Heart right ventricle (tissue), 16 donors: ENCODE measurements around the gene LPO. TPM values are rescaled to one million over a fixed set of nuclear protein-coding genes. Genes with fewer than 3 reads are reported as not detected.

Experiments used
- ATAC-seq, 8 donors: fragments of 200-7000 bp; cut with Tn5 transposase; one replicate each; pipeline ENCODE4 v1.9.1; 2020; ENCODE audit warnings: mild to moderate bottlenecking in 8 of 8, moderate library complexity in 8 of 8, moderate number of reproducible peaks in 1 of 8
- DNase-seq, 2 donors: peaks; one replicate each; pipeline ENCODE4 v3.0.0-alpha.2; 2020
- H3K27ac ChIP-seq, 10 donors: fragments of 200-600 bp; sonication (generic) in 2 of 10; one replicate each; pipeline versions ENCODE4 v1.5.0 to v1.8.0; 2020 to 2022; ENCODE audit warnings: mild to moderate bottlenecking in 3 of 10
- H3K27me3 ChIP-seq, 7 donors: fragments of 200-600 bp; one replicate each; pipeline ENCODE4 v1.8.0; 2021 to 2022; ENCODE audit warnings: mild to moderate bottlenecking in 2 of 7
- H3K36me3 ChIP-seq, 9 donors: fragments of 200-600 bp; sonication (generic) in 1 of 9; one replicate each; pipeline versions ENCODE4 v1.5.0 to v1.8.0; 2020 to 2022; ENCODE audit warnings: mild to moderate bottlenecking in 2 of 9
- H3K4me1 ChIP-seq, 9 donors: fragments of 200-600 bp; sonication (generic) in 1 of 9; one replicate each; pipeline versions ENCODE4 v1.5.0 to v1.8.0; 2020 to 2022; ENCODE audit warnings: mild to moderate bottlenecking in 4 of 9
- H3K4me3 ChIP-seq, 10 donors: fragments of 200-600 bp; sonication (generic) in 2 of 10; one replicate each; pipeline versions ENCODE4 v1.5.0 to v1.8.0; 2020 to 2022; ENCODE audit warnings: mild to moderate bottlenecking in 7 of 10, moderate library complexity in 2 of 10
- H3K9me3 ChIP-seq, 11 donors: fragments of 200-600 bp in 10 of 11; sonication (generic) in 2 of 11; one replicate each; pipeline versions ENCODE4 v1.5.0 to v1.8.0; 2013 to 2022; ENCODE audit warnings: mild to moderate bottlenecking in 2 of 11, control low read depth in 1 of 11, moderate library complexity in 1 of 11
- CTCF ChIP-seq, 9 donors: fragments of 200-600 bp; sonication (generic) in 2 of 9; IDR thresholded peaks; one replicate each; pipeline versions ENCODE4 v1.5.0 to v1.8.0; 2021 to 2022; ENCODE audit warnings: antibody characterized with exemption in 9 of 9, mild to moderate bottlenecking in 5 of 9, moderate library complexity in 1 of 9
- whole genome bisulfite sequencing, 2 donors: extraction: QIAGEN DNeasy Blood & Tissue Kit; methylation state at CpG; one replicate each; pipeline ENCODE4 v1.1.7; 2013; ENCODE audit warnings: inconsistent platforms in 1 of 2; 5-methylcytosine and 5-hydroxymethylcytosine counted together
- intact Hi-C, 10 donors: fragments of 100-400 bp; cut with DNase I; formaldehyde crosslinking; loops; one replicate each; pipeline versions ENCODE4 v1.11.1 to v1.14.2; 2022
- polyA plus RNA-seq, 2 donors: library from polyadenylated mRNA; stranded (reverse); fragments of 200-250 nt; gene quantifications; one replicate each; pipeline ENCODE4 v1.2.3, GENCODE V29; 2013
- total RNA-seq, 10 donors: library from RNA; stranded (reverse); fragmentation: NEBNext Ultra II Directional in 3 of 10; extraction: Animal tissue kit (Norgen Biotek cat#: 25700) in 3 of 10; gene quantifications; one replicate each; pipeline versions ENCODE4 v1.2.1 to v1.2.4, GENCODE V29; 2021 to 2023
- donor health status: Arrhythmogenic right ventricular cardiomyopathy.
- donor health status: ischemic (EF 13 %, LVEDD 7.1; RV severe dilation, severe dysfunction).
- donor health status: healthy with polysubstance abuse.
- donor health status: DM: no; HTN: yes; CAD: no.
- donor health status: DM: no; HTN: no; CAD: no.
- donor health status: ischemic (EF 25% LVEDD 6.9; RV normal size, moderate dysfunction).
- donor health status: ischemic (EF 25% LVEDD 5.7; RV mildly dilated, moderate dysfunction).
- donor health status: healthy.
- donor health status: DM: yes; HTN: yes; CAD: no.
- donor health status: Ischemic cardiomyopathy.
- donor health status: ischemic (EF 35%, LVEDD 5.7; RV mildly dilated, moderate dysfunction).
- donor health status: nonischemic (EF 11% LVEDD 7.7; RV severe dilation, severe dysfunction).
- donor health status: DM: yes; HTN: yes; CAD: no.
- donor health status: PGD.
- donor health status: ischemic (EF 29% LVEDD 5.4; RV normal size, mild dysfunction).
- donor health status: nonischemic (EF 23%, LVEDD 6.1; RV moderate dilation, normal function).

LPO gene
- total and polyA plus RNA-seq, 12 donors: not detected

- 76 to 83% methylated on average over 6 of the region's 6 CpGs for WGBS, 2 donors
- ATAC-seq: no peak
- Histone ChIP-seq H3K27me3 (peaks cover 7 to 79% (median 69%) of the 10 kb centered on the region in 7 donors), H3K9me3 (no peaks in the 10 kb centered on the region), H3K4me3 (no peak overlapping the region), H3K4me1 (no peaks in the 10 kb centered on the region), H3K36me3 (no peaks in the 10 kb centered on the region), H3K27ac (no peak overlapping the region)
- TF ChIP-seq CTCF (IDR thresholded peaks at IDR 0.05): no peak
- DNase-seq: no peak
- intact Hi-C loops: no loop called here
Measured at GRCh38 chr17:58264407-58265103, 26.2 kb downstream of the LPO start.

- Histone ChIP-seq H3K4me3 (no peak overlapping the region), H3K9me3 (no peaks in the 10 kb centered on the region), H3K27ac (no peak overlapping the region), H3K27me3 (peaks cover 7 to 72% (median 62%) of the 10 kb centered on the region in 7 donors), H3K4me1 (no peaks in the 10 kb centered on the region), H3K36me3 (no peaks in the 10 kb centered on the region)
- DNase-seq (no peak), ATAC-seq (no peak)
- TF ChIP-seq CTCF (IDR thresholded peaks at IDR 0.05): no peak
- intact Hi-C loops: no loop called here
- WGBS, 2 donors: 80% methylated on average over 4 of the region's 4 CpGs
Measured at GRCh38 chr17:58265271-58265670, 26.9 kb downstream of the LPO start.

- H3K4me1 ChIP-seq: no peaks in the 10 kb centered on the region
- H3K36me3 ChIP-seq: no peaks in the 10 kb centered on the region
- DNase-seq: no peak
- H3K27me3 ChIP-seq: peaks cover 7 to 64% (median 54%) of the 10 kb centered on the region in 7 donors
- H3K27ac ChIP-seq: no peak overlapping the region
- H3K9me3 ChIP-seq: no peaks in the 10 kb centered on the region
- H3K4me3 ChIP-seq: no peak overlapping the region
- 93% methylated on average over 7 of the region's 7 CpGs for WGBS, 2 donors
- intact Hi-C loops: no loop called here
- TF ChIP-seq CTCF (IDR thresholded peaks at IDR 0.05): no peak
- ATAC-seq: no peak
Measured at GRCh38 chr17:58265902-58266875, 27.8 kb downstream of the LPO start.
